GM23338 (cell line): ENCODE results near the gene SNX8. TPM values are rescaled to one million over a fixed set of nuclear protein-coding genes. Genes with fewer than 3 reads are reported as not detected.

ENCODE experiments used
- ATAC-seq: fragments of 200-7000 bp; cut with Tn5 transposase; 3 replicates; pipeline ENCODE4 v1.9.1; 2020
- DNase-seq: peaks from one replicate; pipeline ENCODE4 v3.0.0-alpha.2; 2015; ENCODE audit warnings: low spot score
- H2AFZ ChIP-seq: fragments of 200-600 bp; sonication (generic); 2 replicates; pipeline ENCODE4 v1.8.0; 2016; ENCODE audit warnings: antibody characterized with exemption, mild to moderate bottlenecking, moderate library complexity
- H3F3A ChIP-seq: fragments of 200-600 bp; sonication (generic); replicated peaks from 2 replicates; pipeline ENCODE4 v1.8.0; 2017; ENCODE audit warnings: antibody characterized with exemption, mixed run types, low read depth
- H3K27ac ChIP-seq: fragments of 200-600 bp; sonication (generic); 2 replicates; pipeline ENCODE4 v1.6.1; 2016; ENCODE audit warnings: low read depth
- H3K27me3 ChIP-seq: fragments of 200-600 bp; sonication (generic); 2 replicates; pipeline ENCODE4 v1.8.0; 2016; ENCODE audit warnings: mild to moderate bottlenecking, mixed run types, moderate library complexity; ENCODE audit not compliant: insufficient read depth
- H3K36me3 ChIP-seq: fragments of 200-600 bp; sonication (generic); 2 replicates; pipeline ENCODE4 v1.8.0; 2016; ENCODE audit warnings: mild to moderate bottlenecking; ENCODE audit not compliant: insufficient read depth
- H3K4me1 ChIP-seq: fragments of 200-600 bp; sonication (generic); 2 replicates; pipeline ENCODE4 v1.8.0; 2016; ENCODE audit warnings: mild to moderate bottlenecking, moderate library complexity; ENCODE audit not compliant: insufficient read depth
- H3K4me2 ChIP-seq: fragments of 200-600 bp; sonication (generic); 2 replicates; pipeline ENCODE4 v1.7.1; 2017; ENCODE audit warnings: mixed run types
- H3K4me3 ChIP-seq: fragments of 200-600 bp; sonication (generic); 2 replicates; pipeline ENCODE4 v1.6.1; 2016; ENCODE audit warnings: mixed run types
- H3K79me2 ChIP-seq: fragments of 200-600 bp; sonication (generic); replicated peaks from 2 replicates; pipeline ENCODE4 v1.8.0; 2017; ENCODE audit warnings: mild to moderate bottlenecking; ENCODE audit not compliant: insufficient read depth
- H3K9me2 ChIP-seq: fragments of 200-600 bp; sonication (generic); 2 replicates; pipeline ENCODE4 v1.8.0; 2017; ENCODE audit not compliant: insufficient read depth
- H4K20me1 ChIP-seq: fragments of 200-600 bp; sonication (generic); replicated peaks from 2 replicates; pipeline ENCODE4 v1.8.0; 2017; ENCODE audit warnings: mild to moderate bottlenecking; ENCODE audit not compliant: insufficient read depth
- H3K27ac Mint-ChIP-seq: 2 replicates; pipeline ENCODE4 v1.8.0; 2020; ENCODE audit warnings: inconsistent platforms, mild to moderate bottlenecking, moderate library complexity, mixed read lengths
- H3K27me3 Mint-ChIP-seq: 3 replicates; pipeline ENCODE4 v1.8.0; 2022; ENCODE audit warnings: low read depth, mild to moderate bottlenecking, moderate library complexity, mixed read lengths, inconsistent platforms; ENCODE audit not compliant: insufficient read depth, poor library complexity
- H3K36me3 Mint-ChIP-seq: 3 replicates; pipeline ENCODE4 v1.8.0; 2021; ENCODE audit warnings: low read depth, mild to moderate bottlenecking, inconsistent platforms, moderate library complexity, mixed read lengths
- H3K4me1 Mint-ChIP-seq: 3 replicates; pipeline ENCODE4 v1.8.0; 2020; ENCODE audit warnings: mild to moderate bottlenecking, inconsistent platforms, mixed read lengths
- H3K4me3 Mint-ChIP-seq: 3 replicates; pipeline ENCODE4 v1.8.0; 2021; ENCODE audit warnings: moderate library complexity, mild to moderate bottlenecking, inconsistent platforms, mixed read lengths
- H3K9me3 Mint-ChIP-seq: 3 replicates; pipeline ENCODE4 v1.8.0; 2020; ENCODE audit warnings: moderate library complexity, mild to moderate bottlenecking, inconsistent platforms, mixed read lengths
- CREB1 ChIP-seq: fragments of 250-450 bp; sonication (Bioruptor Pico); IDR thresholded peaks from 2 replicates; pipeline ENCODE4 v1.5.0; 2020; ENCODE audit warnings: low read depth, mild to moderate bottlenecking, moderate library complexity
- CTCF ChIP-seq, 2 experiments: fragments of 200-600 bp in 1 of 2; sonication (generic) in 1 of 2; conservative IDR thresholded peaks; 2 replicates each; pipeline versions ENCODE4 v1.5.1 to v1.6.1; 2016 to 2017; ENCODE audit warnings: antibody characterized with exemption in 2 of 2, low read depth in 2 of 2, mild to moderate bottlenecking in 2 of 2, moderate library complexity in 1 of 2
- EZH2 ChIP-seq: fragments of 200-600 bp; sonication (generic); IDR thresholded peaks from one replicate; pipeline ENCODE4 v1.8.0; 2017; ENCODE audit warnings: antibody characterized with exemption, mild to moderate bottlenecking, low read depth; ENCODE audit not compliant: unreplicated experiment
- EZH2phosphoT487 ChIP-seq: fragments of 200-600 bp; sonication (generic); IDR thresholded peaks from one replicate; pipeline ENCODE4 v1.8.1; 2018; ENCODE audit warnings: antibody characterized with exemption; ENCODE audit not compliant: unreplicated experiment
- JUNB ChIP-seq: IDR thresholded peaks from one replicate; pipeline ENCODE4 v1.6.1; 2016; ENCODE audit warnings: antibody characterized with exemption; ENCODE audit not compliant: unreplicated experiment
- NANOG ChIP-seq: IDR thresholded peaks from 2 replicates; pipeline ENCODE4 v1.6.1; 2016; ENCODE audit warnings: antibody characterized with exemption, borderline replicate concordance
- POLR2AphosphoS5 ChIP-seq: IDR thresholded peaks from 2 replicates; pipeline ENCODE4 v1.6.1; 2016; ENCODE audit warnings: antibody characterized with exemption, low read depth
- STAT1 ChIP-seq: IDR thresholded peaks from one replicate; pipeline ENCODE4 v1.6.1; 2016; ENCODE audit warnings: antibody characterized with exemption; ENCODE audit not compliant: unreplicated experiment
- ZNF114 ChIP-seq: fragments of 250-450 bp; sonication (Bioruptor Pico); IDR thresholded peaks from 2 replicates; pipeline ENCODE4 v1.5.0; 2020; ENCODE audit warnings: mild to moderate bottlenecking, moderate library complexity
- ZNF331 ChIP-seq: fragments of 250-450 bp; sonication (Bioruptor Pico); IDR thresholded peaks from 2 replicates; pipeline ENCODE4 v1.5.0; 2020; ENCODE audit warnings: low read depth, mild to moderate bottlenecking, moderate library complexity
- ZNF462 ChIP-seq: fragments of 250-450 bp; sonication (Bioruptor Pico); IDR thresholded peaks from 2 replicates; pipeline ENCODE4 v1.5.0; 2020; ENCODE audit warnings: mild to moderate bottlenecking, moderate library complexity
- polyA plus RNA-seq: library from polyadenylated mRNA; unstranded; fragments of >200 nt; fragmentation: Nextera tagmentation; extraction: Ambion mirVana; gene quantifications from 2 replicates; pipeline ENCODE4 v1.2.1, GENCODE V29; 2016
- total RNA-seq: library from RNA; depleted of rRNA; stranded (reverse); fragments of >200 nt; shearing (Covaris generic); gene quantifications from 2 replicates; pipeline ENCODE4 v1.2.3, GENCODE V29; 2014
- TF ChIP-seq, protein P1 (sequence below): IDR thresholded peaks from 2 replicates; pipeline ENCODE4 v1.6.1; 2016; ENCODE audit warnings: antibody characterized with exemption
- TF ChIP-seq, protein P2 (sequence below): IDR thresholded peaks from one replicate; pipeline ENCODE4 v1.6.1; 2018; ENCODE audit warnings: antibody characterized with exemption; ENCODE audit not compliant: unreplicated experiment

The SNX8 gene
- total and polyA plus RNA-seq, 2 experiments from 2014 or later, result 44.3 to 50.9 TPM

GRCh38 chr7:2296832-2297231 lies 17.4 kb downstream of the SNX8 start:
- Histone ChIP-seq H3K36me3 (no peaks in the 10 kb centered on the region), H4K20me1 (no peaks in the 10 kb centered on the region), H2AFZ (no peak overlapping the region), H3K4me2 (no peak overlapping the region), H3K4me1 (peaks cover 9% of the 10 kb centered on the region; the same call in 1 of the 2 replicates), H3K9me2 (no peaks in the 10 kb centered on the region), H3K27ac (no peak overlapping the region), H3K27me3 (no peaks in the 10 kb centered on the region), H3K79me2 (peaks cover 56% of the 10 kb centered on the region), H3K4me3 (no peak overlapping the region), H3F3A (no peaks in the 10 kb centered on the region)
- Mint-ChIP-seq H3K4me1 (peaks cover 26% of the 10 kb centered on the region), H3K36me3 (peaks cover 9% of the 10 kb centered on the region), H3K27me3 (peaks cover 19% of the 10 kb centered on the region), H3K4me3 (no peak overlapping the region), H3K27ac (no peak overlapping the region), H3K9me3 (peaks cover 7% of the 10 kb centered on the region)
- TF ChIP-seq CREB1 (no peak), EZH2phosphoT487 (no peak), CTCF (conservative IDR thresholded peaks at IDR 0.05; ENCODE audit: low read depth in 2 of 2) (no peak), POLR2AphosphoS5 (no peak), ZNF462 (no peak), JUNB (no peak), STAT1 (no peak), ZNF331 (CRISPR knock-in tag) (no peak), NANOG (no peak), EZH2 (no peak), ZNF114 (no peak)
- TF ChIP-seq, protein P1, sequence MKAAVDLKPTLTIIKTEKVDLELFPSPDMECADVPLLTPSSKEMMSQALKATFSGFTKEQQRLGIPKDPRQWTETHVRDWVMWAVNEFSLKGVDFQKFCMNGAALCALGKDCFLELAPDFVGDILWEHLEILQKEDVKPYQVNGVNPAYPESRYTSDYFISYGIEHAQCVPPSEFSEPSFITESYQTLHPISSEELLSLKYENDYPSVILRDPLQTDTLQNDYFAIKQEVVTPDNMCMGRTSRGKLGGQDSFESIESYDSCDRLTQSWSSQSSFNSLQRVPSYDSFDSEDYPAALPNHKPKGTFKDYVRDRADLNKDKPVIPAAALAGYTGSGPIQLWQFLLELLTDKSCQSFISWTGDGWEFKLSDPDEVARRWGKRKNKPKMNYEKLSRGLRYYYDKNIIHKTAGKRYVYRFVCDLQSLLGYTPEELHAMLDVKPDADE, result no peak
- TF ChIP-seq, protein P2, sequence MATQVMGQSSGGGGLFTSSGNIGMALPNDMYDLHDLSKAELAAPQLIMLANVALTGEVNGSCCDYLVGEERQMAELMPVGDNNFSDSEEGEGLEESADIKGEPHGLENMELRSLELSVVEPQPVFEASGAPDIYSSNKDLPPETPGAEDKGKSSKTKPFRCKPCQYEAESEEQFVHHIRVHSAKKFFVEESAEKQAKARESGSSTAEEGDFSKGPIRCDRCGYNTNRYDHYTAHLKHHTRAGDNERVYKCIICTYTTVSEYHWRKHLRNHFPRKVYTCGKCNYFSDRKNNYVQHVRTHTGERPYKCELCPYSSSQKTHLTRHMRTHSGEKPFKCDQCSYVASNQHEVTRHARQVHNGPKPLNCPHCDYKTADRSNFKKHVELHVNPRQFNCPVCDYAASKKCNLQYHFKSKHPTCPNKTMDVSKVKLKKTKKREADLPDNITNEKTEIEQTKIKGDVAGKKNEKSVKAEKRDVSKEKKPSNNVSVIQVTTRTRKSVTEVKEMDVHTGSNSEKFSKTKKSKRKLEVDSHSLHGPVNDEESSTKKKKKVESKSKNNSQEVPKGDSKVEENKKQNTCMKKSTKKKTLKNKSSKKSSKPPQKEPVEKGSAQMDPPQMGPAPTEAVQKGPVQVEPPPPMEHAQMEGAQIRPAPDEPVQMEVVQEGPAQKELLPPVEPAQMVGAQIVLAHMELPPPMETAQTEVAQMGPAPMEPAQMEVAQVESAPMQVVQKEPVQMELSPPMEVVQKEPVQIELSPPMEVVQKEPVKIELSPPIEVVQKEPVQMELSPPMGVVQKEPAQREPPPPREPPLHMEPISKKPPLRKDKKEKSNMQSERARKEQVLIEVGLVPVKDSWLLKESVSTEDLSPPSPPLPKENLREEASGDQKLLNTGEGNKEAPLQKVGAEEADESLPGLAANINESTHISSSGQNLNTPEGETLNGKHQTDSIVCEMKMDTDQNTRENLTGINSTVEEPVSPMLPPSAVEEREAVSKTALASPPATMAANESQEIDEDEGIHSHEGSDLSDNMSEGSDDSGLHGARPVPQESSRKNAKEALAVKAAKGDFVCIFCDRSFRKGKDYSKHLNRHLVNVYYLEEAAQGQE, result no peak
- no peak for ATAC-seq
- no peak for DNase-seq
